GM10266 (cell line): ENCODE data around the gene DICER1.
"Not testable (repeated sequence)": the region's sequence is repeated elsewhere in the genome, so short reads cannot be mapped to it uniquely, and the experiment has no call there.

Experiments
- DNase-seq: peaks from one replicate; pipeline ENCODE4 v3.0.0; 2012; ENCODE audit errors: extremely low spot score
- TF ChIP-seq, protein P1 (sequence below): IDR thresholded peaks from 2 replicates; pipeline ENCODE4 v1.5.1; 2012; ENCODE audit warnings: mild to moderate bottlenecking, low read depth; ENCODE audit not compliant: control insufficient read depth, insufficient read depth; ENCODE audit errors: missing control alignments

The DICER1 gene

DNA sequence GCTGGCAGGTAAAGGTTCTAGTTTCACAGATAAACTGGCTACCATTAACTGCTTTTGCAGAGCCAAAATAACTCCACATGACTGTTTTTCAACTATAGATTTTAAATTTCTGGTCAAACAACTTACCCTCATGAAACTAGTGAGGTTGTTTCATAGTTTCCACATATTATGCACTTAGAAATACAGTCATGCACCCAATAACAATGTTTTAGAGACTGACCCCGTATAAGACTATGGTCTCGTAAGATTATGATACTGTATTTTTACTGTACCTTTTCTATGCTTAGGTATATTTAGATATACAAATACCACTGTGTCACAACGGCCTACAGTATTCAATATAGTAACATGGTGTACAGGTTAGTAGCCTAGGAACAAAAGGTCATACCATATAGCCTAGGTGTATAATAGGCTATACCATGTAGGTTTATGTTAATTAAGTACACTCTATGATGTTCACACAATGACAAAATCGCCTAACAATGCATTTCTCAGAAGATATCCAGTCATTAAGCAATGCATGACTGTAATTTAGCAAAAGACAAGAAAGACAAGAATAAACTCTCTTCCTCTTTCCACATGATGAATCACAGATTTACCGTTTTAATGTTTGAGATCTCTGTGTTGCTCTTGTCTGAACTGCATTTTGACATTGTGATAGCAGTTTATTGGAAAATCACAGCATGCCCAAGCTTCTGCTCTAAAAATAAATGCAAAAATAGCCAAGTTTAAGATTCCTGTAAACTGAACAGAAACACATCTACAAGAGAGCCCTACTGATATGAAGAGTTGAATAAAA is 17.1 kb downstream of the DICER1 start:
- TF ChIP-seq, protein P1, sequence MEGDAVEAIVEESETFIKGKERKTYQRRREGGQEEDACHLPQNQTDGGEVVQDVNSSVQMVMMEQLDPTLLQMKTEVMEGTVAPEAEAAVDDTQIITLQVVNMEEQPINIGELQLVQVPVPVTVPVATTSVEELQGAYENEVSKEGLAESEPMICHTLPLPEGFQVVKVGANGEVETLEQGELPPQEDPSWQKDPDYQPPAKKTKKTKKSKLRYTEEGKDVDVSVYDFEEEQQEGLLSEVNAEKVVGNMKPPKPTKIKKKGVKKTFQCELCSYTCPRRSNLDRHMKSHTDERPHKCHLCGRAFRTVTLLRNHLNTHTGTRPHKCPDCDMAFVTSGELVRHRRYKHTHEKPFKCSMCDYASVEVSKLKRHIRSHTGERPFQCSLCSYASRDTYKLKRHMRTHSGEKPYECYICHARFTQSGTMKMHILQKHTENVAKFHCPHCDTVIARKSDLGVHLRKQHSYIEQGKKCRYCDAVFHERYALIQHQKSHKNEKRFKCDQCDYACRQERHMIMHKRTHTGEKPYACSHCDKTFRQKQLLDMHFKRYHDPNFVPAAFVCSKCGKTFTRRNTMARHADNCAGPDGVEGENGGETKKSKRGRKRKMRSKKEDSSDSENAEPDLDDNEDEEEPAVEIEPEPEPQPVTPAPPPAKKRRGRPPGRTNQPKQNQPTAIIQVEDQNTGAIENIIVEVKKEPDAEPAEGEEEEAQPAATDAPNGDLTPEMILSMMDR: no peak
- DNase-seq: no peak

DNA sequence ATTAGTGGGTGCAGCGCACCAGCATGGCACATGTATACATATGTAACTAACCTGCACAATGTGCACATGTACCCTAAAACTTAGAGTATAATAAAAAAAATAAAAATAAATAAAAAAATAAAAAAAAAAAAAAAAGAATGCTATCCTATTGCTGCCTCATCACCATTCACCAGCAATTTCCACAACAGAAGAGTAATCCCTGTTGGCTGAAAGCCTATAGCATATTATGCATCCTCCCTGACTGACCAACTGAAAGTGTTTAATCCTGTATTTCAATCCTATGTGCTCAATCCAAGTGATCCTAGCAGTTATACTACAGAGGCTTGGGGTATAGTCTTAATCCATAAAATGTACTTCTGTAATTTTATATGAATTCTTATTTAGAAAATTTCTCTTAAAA is 18.5 kb downstream of the DICER1 start:
- DNase-seq: no peak
- TF ChIP-seq, protein P1: no peak

DNA sequence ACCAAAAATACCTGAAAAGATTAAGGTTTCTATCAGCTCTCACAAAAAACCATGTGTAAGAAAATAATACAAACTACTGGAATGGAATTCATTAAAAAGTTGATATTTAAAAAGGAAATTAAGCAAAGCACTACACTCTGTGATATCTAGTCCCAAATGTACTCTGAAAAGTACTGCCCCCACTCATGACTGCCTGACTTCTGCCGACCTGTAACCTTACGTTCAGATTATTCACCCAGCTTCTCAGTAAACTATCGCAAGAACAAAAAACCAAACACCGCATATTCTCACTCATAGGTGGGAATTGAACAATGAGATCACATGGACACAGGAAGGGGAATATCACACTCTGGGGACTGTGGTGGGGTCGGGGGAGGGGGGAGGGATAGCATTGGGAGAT is 18.9 kb downstream of the DICER1 start:
- not testable (repeated sequence) for DNase-seq

DNA sequence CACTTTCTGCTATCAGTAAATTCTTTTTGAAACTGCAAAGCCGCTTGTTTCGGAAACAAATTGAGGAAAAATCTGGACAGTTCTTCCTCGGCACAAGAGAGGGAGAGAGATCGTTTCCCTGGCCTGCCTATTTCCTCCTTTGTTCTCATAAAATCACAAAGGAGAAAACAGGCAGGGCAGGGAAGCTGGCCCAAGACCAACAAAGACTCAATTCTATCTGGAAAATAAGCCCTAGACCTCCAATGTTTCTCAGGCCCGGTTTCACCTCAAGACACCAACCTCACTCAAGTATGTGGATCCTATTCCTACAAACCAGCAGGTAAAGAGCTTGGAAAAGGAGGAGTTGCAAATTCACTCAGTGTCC is 19.5 kb downstream of the DICER1 start:
- DNase-seq: no peak
- TF ChIP-seq, protein P1: no peak

DNA sequence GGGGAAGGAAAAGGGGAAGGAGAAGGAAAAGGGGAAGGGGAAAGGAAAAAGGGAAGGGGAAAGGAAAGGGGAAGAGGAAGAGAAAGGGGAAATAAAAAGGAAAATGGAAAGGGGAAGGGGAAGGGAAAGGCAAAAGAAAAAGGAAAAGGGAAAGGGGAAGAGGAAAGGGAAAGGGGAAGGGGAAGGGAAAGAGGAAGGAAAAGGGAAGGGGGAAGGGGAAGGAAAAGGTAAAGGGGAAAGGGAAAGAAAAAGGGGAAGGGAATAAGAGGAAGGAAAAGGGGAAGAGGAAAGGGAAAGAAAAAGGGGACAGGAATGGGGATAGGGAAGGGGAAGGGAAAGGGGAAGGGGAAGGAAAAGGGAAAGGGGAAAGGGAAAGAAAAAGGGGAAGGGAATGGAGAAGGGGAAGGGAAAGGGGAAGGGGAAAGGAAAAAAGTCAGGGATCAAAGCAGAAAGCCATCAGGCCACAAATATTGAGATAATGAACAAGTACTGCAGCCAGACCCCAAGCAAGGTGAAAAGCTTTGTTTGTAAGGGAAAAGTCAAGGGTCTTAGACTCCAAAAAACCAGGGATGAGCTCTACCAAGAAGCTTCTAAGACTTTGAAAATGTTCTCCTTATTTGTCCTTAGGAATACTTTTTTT is 20.0 kb downstream of the DICER1 start:
- DNase-seq: no peak
- TF ChIP-seq, protein P1: no peak

DNA sequence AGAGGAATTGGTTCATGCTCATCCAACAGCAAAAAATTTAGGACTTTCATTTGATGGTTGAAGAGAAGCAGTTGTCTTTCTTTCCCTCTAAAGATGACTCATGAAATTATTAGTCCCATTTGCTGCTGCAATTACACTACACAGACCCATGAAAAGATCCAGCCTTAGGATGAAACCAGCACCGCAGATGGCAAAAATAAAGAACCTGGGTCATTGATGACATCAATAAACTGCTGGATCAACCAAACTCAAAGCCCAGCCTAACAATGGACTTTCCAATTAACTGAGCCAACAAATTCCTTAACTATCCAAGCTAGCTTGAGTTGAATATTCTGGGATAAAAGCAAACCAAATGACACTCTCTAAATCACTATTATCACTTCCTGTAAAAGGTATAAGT is 20.7 kb downstream of the DICER1 start:
- TF ChIP-seq, protein P1: no peak

DNA sequence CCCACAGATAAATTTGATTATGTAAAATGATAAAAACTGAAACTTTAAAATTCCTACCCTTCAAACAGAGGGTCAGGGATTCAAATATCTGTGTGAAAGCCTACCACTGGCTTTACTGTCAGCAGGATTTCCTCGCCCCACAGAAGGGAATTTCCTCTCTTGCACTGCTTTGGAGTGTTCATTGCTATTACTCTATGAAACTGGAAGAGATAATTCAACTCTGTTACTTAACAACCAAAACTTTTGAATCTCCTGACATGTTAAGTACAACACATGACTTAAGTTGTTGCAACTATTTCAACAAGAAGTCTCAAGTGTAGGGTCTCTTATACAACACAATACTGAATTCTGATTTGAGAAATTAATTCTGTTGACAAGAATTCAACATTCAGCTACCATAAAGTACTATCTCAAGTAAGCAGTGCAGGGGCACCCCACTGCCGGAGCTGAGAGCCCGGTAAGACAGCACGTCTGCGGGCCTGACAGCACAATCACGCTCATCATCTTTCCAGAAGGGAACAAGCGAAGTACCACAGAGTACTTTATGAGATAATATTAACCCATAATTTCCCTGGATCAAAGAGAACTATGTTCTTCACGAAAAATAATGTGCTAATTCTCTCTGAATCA is 22.9 kb downstream of the DICER1 start:
- TF ChIP-seq, protein P1: no peak
- DNase-seq: no peak

More for the DNA sequence above, 20.7 kb downstream of the DICER1 start:
- DNase-seq: no peak
